Loucy (cell line): ENCODE data around the gene KRTAP10-4.

Experiments
- CTCF ChIP-seq: fragments of 200-600 bp; sonication (generic); conservative IDR thresholded peaks from 2 replicates; pipeline ENCODE4 v1.5.1; 2014; ENCODE audit warnings: mild to moderate bottlenecking, antibody characterized with exemption, low read length
- EZH2phosphoT487 ChIP-seq: fragments of 200-600 bp; IDR thresholded peaks from 2 replicates; pipeline ENCODE4 v1.6.1; 2018; ENCODE audit warnings: antibody characterized with exemption, mild to moderate bottlenecking, moderate library complexity, borderline replicate concordance

- no peak for TF ChIP-seq CTCF
- TF ChIP-seq EZH2phosphoT487: no peak
Measured at GRCh38 chr21:44564886-44565598, 8.5 kb upstream of the KRTAP10-4 start.
